BJ (cell line): ENCODE measurements around the gene IL1RL2. TPM values are rescaled to one million over a fixed set of nuclear protein-coding genes. Genes with fewer than 3 reads are reported as not detected.

Source experiments
- CTCF ChIA-PET: fragments of 350-600 bp; formaldehyde crosslinking; extraction: SDS; loops from one replicate; lab custom pipeline; 2021; ENCODE audit warnings: antibody characterized with exemption, inconsistent platforms; lab: Yijun Ruan, JAX
- POLR2A ChIA-PET: fragments of 300-600 bp; sonication (Branson Sonifier 250); formaldehyde crosslinking; extraction: SDS; loops from one replicate; lab custom pipeline; 2021; ENCODE audit warnings: antibody characterized with exemption; lab: Charles Lee
- DNase-seq: peaks from one replicate; pipeline ENCODE4 v3.0.0-alpha.2; 2011; ENCODE audit warnings: low read depth
- H3K27me3 ChIP-seq: 2 replicates; pipeline ENCODE4 v1.6.0; 2011; ENCODE audit warnings: low read length; ENCODE audit not compliant: control insufficient read depth, insufficient read depth
- H3K36me3 ChIP-seq: 2 replicates; pipeline ENCODE4 v1.5.1; 2011; ENCODE audit warnings: low read length; ENCODE audit not compliant: control insufficient read depth, insufficient read depth
- H3K4me3 ChIP-seq: 2 replicates; pipeline ENCODE4 v1.5.1; 2011; ENCODE audit warnings: low read depth, mild to moderate bottlenecking, control low read depth, low read length
- polyA plus RNA-seq: library from polyadenylated mRNA; depleted of rRNA; stranded (reverse); fragments of >200 nt; gene quantifications from 2 replicates; pipeline ENCODE4 v1.2.3, GENCODE V29; 2011
- TF ChIP-seq, protein P1 (sequence below): IDR thresholded peaks from 2 replicates; pipeline ENCODE4 v1.5.1; 2011; ENCODE audit warnings: low read depth, mild to moderate bottlenecking, control low read depth, inconsistent platforms, low read length, moderate library complexity; ENCODE audit not compliant: insufficient read depth

The IL1RL2 gene
- polyA plus RNA-seq, 1 experiment, result 0.09 TPM

- TF ChIP-seq, protein P1, sequence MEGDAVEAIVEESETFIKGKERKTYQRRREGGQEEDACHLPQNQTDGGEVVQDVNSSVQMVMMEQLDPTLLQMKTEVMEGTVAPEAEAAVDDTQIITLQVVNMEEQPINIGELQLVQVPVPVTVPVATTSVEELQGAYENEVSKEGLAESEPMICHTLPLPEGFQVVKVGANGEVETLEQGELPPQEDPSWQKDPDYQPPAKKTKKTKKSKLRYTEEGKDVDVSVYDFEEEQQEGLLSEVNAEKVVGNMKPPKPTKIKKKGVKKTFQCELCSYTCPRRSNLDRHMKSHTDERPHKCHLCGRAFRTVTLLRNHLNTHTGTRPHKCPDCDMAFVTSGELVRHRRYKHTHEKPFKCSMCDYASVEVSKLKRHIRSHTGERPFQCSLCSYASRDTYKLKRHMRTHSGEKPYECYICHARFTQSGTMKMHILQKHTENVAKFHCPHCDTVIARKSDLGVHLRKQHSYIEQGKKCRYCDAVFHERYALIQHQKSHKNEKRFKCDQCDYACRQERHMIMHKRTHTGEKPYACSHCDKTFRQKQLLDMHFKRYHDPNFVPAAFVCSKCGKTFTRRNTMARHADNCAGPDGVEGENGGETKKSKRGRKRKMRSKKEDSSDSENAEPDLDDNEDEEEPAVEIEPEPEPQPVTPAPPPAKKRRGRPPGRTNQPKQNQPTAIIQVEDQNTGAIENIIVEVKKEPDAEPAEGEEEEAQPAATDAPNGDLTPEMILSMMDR, result peak; percentile 66
- H3K27me3 ChIP-seq, result peaks cover 1% of the 10 kb centered on the region
- no peaks in the 10 kb centered on the region for H3K36me3 ChIP-seq
- CTCF ChIA-PET, result interaction anchor here (0.6 to 2.3 kb wide), 22 partner anchors 12 to 539 kb away, joined by 3 to 16 read pairs (median 4); partner anchors contain the start of gene IL18R1
- H3K4me3 ChIP-seq, result peak overlapping the region; percentile 18
- DNase-seq, result peak; percentile 38
- POLR2A ChIA-PET, result interaction anchor here (0.6 kb wide), 1 partner anchor 190 kb away, joined by 3 read pairs; no protein-coding TSS in a partner anchor
These were observed 58.7 kb downstream of the IL1RL2 start for GRCh38 chr2:102245266-102246151.

DNA sequence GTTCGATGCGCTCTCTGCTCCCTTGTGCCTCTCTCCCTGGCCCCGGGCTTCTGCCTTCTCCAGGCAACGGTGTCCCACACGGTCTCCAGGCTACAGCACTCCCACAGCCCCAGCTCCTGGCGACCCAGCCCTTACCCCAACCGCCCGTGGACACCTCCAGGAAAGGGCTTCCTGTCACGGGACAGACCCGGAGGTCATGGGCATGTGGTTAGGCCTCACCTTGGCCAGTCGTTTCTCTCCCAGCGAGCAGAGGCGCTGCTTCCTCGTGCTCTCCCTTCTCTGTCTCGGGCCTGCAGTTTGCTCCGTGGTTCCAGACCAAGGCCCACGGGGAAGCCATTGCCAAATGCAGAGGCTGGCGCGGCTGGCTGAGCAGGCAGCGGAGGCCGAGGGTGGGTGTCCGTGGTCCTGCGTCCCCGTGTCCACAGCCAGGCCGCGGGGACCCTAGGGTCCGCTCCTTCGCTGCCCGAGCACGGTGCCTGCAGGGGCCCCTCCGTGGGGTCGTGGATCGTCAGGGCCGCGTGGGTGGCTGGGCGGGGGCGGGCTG, 63.5 kb downstream of the IL1RL2 start:
- TF ChIP-seq, protein P1, result no peak

GRCh38 chr2:102251042-102251848, 64.4 kb downstream of the IL1RL2 start:
- ChIA-PET POLR2A (interaction anchor here (0.7 kb wide), 1 partner anchor 129 kb away, joined by 3 read pairs; no protein-coding TSS in a partner anchor), CTCF (interaction anchor here (1.0 to 2.5 kb wide), 6 partner anchors 10 to 188 kb away, joined by 3 to 8 read pairs (median 4); no protein-coding TSS in a partner anchor)
- no peak for DNase-seq
- TF ChIP-seq, protein P1, result 0 out of 2 replicates have a peak, but pooled peaks have one; percentile 16
- H3K4me3 ChIP-seq, result peak overlapping the region; percentile 38
- peaks cover 1% of the 10 kb centered on the region for H3K27me3 ChIP-seq
- H3K36me3 ChIP-seq, result no peaks in the 10 kb centered on the region

More for the DNA sequence above, 63.5 kb downstream of the IL1RL2 start:
- ChIA-PET POLR2A (interaction anchor here (0.7 kb wide), 1 partner anchor 128 kb away, joined by 3 read pairs; no protein-coding TSS in a partner anchor), CTCF (interaction anchor here (1.0 to 2.5 kb wide), 5 partner anchors 9 to 194 kb away, joined by 4 to 8 read pairs (median 4); no protein-coding TSS in a partner anchor)
- DNase-seq, result no peak
- H3K36me3 ChIP-seq, result no peaks in the 10 kb centered on the region
- peaks cover 1% of the 10 kb centered on the region for H3K27me3 ChIP-seq
- H3K4me3 ChIP-seq, result no peak overlapping the region

DNA sequence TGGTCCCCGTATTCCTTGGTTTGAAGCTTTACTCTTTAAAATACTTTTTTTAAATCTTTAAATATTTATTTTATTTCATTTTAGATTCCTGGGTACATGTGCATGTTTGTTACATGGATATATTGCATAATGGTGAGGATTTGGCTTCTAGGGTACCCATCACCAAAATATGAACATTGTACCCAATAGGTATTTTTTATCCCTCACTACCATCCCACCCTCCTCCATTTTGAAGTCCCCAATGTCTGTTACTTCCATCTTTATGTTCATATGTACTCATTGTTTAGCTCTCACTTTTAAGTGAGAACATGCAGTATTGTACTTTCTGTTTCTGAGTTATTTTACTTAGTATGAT, 65.0 kb downstream of the IL1RL2 start:
- ChIA-PET POLR2A (no interaction called here), CTCF (interaction anchor here (1.4 to 2.5 kb wide), 4 partner anchors 11 to 104 kb away, joined by 3 to 8 read pairs (median 6); no protein-coding TSS in a partner anchor)

More for the DNA sequence above, 65.0 kb downstream of the IL1RL2 start:
- TF ChIP-seq, protein P1, result no peak
- Histone ChIP-seq H3K27me3 (peaks cover 1% of the 10 kb centered on the region), H3K4me3 (no peak overlapping the region), H3K36me3 (no peaks in the 10 kb centered on the region)
- no peak for DNase-seq
